CD8-positive, alpha-beta memory T cell (primary cell): ENCODE data around the gene RPGRIP1. TPM values are rescaled to one million over a fixed set of nuclear protein-coding genes. Genes with fewer than 3 reads are reported as not detected.
A peak's percentile ranks its signal among the peaks of the same experiment; 100 is the strongest.

Experiments
- CTCF ChIA-PET: fragments of 350-600 bp; sonication (Branson Sonifier 250); formaldehyde crosslinking; loops from one replicate; lab custom pipeline; 2021; ENCODE audit warnings: antibody characterized with exemption; lab: Charles Lee
- POLR2A ChIA-PET: fragments of 350-600 bp; sonication (Branson Sonifier 250); formaldehyde crosslinking; loops from one replicate; lab custom pipeline; 2021; ENCODE audit warnings: antibody characterized with exemption; lab: Charles Lee
- DNase-seq, 5 donors: peaks; one replicate each; pipeline versions ENCODE4 v3.0.0 to v3.0.0-alpha.2; 2020 to 2022; ENCODE audit warnings: mixed read lengths in 1 of 5
- H3K27ac ChIP-seq: one replicate; pipeline ENCODE4 v1.7.0; 2013; ENCODE audit warnings: low read depth, mild to moderate bottlenecking, low read length, moderate library complexity
- H3K27me3 ChIP-seq: 2 replicates; pipeline ENCODE4 v1.7.0; 2013; ENCODE audit warnings: low read length, mild to moderate bottlenecking; ENCODE audit not compliant: insufficient read depth, poor library complexity, severe bottlenecking
- H3K36me3 ChIP-seq: 2 replicates; pipeline ENCODE4 v1.7.0; 2013; ENCODE audit warnings: mild to moderate bottlenecking, low read length, moderate library complexity; ENCODE audit not compliant: insufficient read depth
- H3K4me1 ChIP-seq: 2 replicates; pipeline ENCODE4 v1.7.0; 2013; ENCODE audit warnings: mild to moderate bottlenecking, low read length, moderate library complexity; ENCODE audit not compliant: insufficient read depth
- H3K4me3 ChIP-seq: 2 replicates; pipeline ENCODE4 v1.7.0; 2013; ENCODE audit warnings: mild to moderate bottlenecking, low read length
- H3K9me3 ChIP-seq: 2 replicates; pipeline ENCODE4 v1.7.0; 2013; ENCODE audit warnings: mild to moderate bottlenecking, low read length
- H3K27ac Mint-ChIP-seq, 8 donors: one replicate each; pipeline ENCODE4 v1.8.0; 2020 to 2021; ENCODE audit warnings: mixed read lengths in 8 of 8, mild to moderate bottlenecking in 6 of 8, inconsistent platforms in 3 of 8, moderate library complexity in 3 of 8
- H3K27me3 Mint-ChIP-seq, 2 donors: one replicate each; pipeline ENCODE4 v1.8.0; 2020 to 2021; ENCODE audit warnings: mixed read lengths in 2 of 2, mild to moderate bottlenecking in 1 of 2, moderate library complexity in 1 of 2
- H3K36me3 Mint-ChIP-seq, 3 donors: one replicate each; pipeline ENCODE4 v1.8.0; 2020 to 2021; ENCODE audit warnings: mixed read lengths in 3 of 3, inconsistent platforms in 1 of 3, mild to moderate bottlenecking in 1 of 3
- H3K4me1 Mint-ChIP-seq, 3 donors: one replicate each; pipeline ENCODE4 v1.8.0; 2020 to 2021; ENCODE audit warnings: mixed read lengths in 3 of 3, inconsistent platforms in 1 of 3, mild to moderate bottlenecking in 1 of 3
- H3K4me3 Mint-ChIP-seq, 7 donors: one replicate each; pipeline ENCODE4 v1.8.0; 2020 to 2021; ENCODE audit warnings: mixed read lengths in 7 of 7, mild to moderate bottlenecking in 6 of 7, moderate library complexity in 4 of 7, inconsistent platforms in 2 of 7
- H3K9me3 Mint-ChIP-seq, 5 donors: one replicate each; pipeline ENCODE4 v1.8.0; 2020 to 2022; ENCODE audit warnings: mixed read lengths in 5 of 5, mild to moderate bottlenecking in 3 of 5, moderate library complexity in 2 of 5, inconsistent platforms in 1 of 5
- polyA plus RNA-seq: library from polyadenylated mRNA; unstranded; fragments of 300-500 nt; fragmentation: Illumina TruSeq; gene quantifications from one replicate; pipeline ENCODE4 v1.2.3, GENCODE V29; 2021
- total RNA-seq, 2 experiments: library from RNA; stranded (reverse); gene quantifications; one replicate each; pipeline ENCODE4 v1.2.3, GENCODE V29; 2021

The RPGRIP1 gene
- total and polyA plus RNA-seq, 3 experiments from 2014 or later, result not detected

- H3K4me3 Mint-ChIP-seq, result peak overlapping the region in 3 of 7 donors; percentile 1 to 49 (median 2)
- H3K4me1 ChIP-seq, result peaks cover 67% of the 10 kb centered on the region
- H3K27me3 ChIP-seq, result no peaks in the 10 kb centered on the region
- peaks cover 68 to 92% (median 83%) of the 10 kb centered on the region in 3 donors for H3K4me1 Mint-ChIP-seq
- H3K9me3 Mint-ChIP-seq, result no peaks in the 10 kb centered on the region
- H3K36me3 Mint-ChIP-seq, result peaks cover 0 to 78% (median 3%) of the 10 kb centered on the region in 3 donors
- POLR2A ChIA-PET, result interaction anchor here (0.5 to 0.7 kb wide), 3 partner anchors 13 to 787 kb away, joined by 3 to 6 read pairs (median 5); no protein-coding TSS in a partner anchor
- peak overlapping the region in 7 of 8 donors; percentile 30 to 78 (median 64) for H3K27ac Mint-ChIP-seq
- no peaks in the 10 kb centered on the region for H3K9me3 ChIP-seq
- CTCF ChIA-PET, result interaction anchor here (1.0 to 1.5 kb wide), 6 partner anchors 9 to 33 kb away, joined by 3 to 5 read pairs (median 4); no protein-coding TSS in a partner anchor
- H3K27me3 Mint-ChIP-seq, result no peaks in the 10 kb centered on the region
- H3K36me3 ChIP-seq, result peaks cover 21% of the 10 kb centered on the region
- no peak for DNase-seq
- H3K4me3 ChIP-seq, result no peak overlapping the region
- no peak overlapping the region for H3K27ac ChIP-seq
These were observed 38.6 kb upstream of the RPGRIP1 start for GRCh38 chr14:21241218-21241819.

- H3K4me1 ChIP-seq, result peaks cover 66% of the 10 kb centered on the region
- Mint-ChIP-seq H3K4me3 (peak overlapping the region in 1 of 7 donors; percentile 44), H3K27ac (peak overlapping the region in 6 of 8 donors; percentile 2 to 70 (median 28)), H3K27me3 (no peaks in the 10 kb centered on the region), H3K36me3 (peaks cover under 1 to 74% (median 12%) of the 10 kb centered on the region in 3 donors), H3K9me3 (no peaks in the 10 kb centered on the region), H3K4me1 (peaks cover 65 to 92% (median 80%) of the 10 kb centered on the region in 3 donors)
- no peak for DNase-seq
- no peak overlapping the region for H3K27ac ChIP-seq
- H3K27me3 ChIP-seq, result no peaks in the 10 kb centered on the region
- H3K9me3 ChIP-seq, result no peaks in the 10 kb centered on the region
- peaks cover 31% of the 10 kb centered on the region for H3K36me3 ChIP-seq
- H3K4me3 ChIP-seq, result no peak overlapping the region
- CTCF ChIA-PET, result interaction anchor here (1.2 to 1.7 kb wide), 3 partner anchors 10 to 29 kb away, joined by 5 to 6 read pairs (median 5); no protein-coding TSS in a partner anchor
- POLR2A ChIA-PET, result interaction anchor here (0.9 kb wide), 1 partner anchor 11 kb away, joined by 3 read pairs; no protein-coding TSS in a partner anchor
These were observed 35.3 kb upstream of the RPGRIP1 start for GRCh38 chr14:21244544-21244943.

- no peaks in the 10 kb centered on the region for H3K9me3 ChIP-seq
- H3K27ac ChIP-seq, result no peak overlapping the region
- no peak overlapping the region for H3K4me3 ChIP-seq
- Mint-ChIP-seq H3K27ac (peak overlapping the region in 4 of 8 donors; percentile 6 to 83 (median 48)), H3K36me3 (peaks cover 10 to 78% (median 17%) of the 10 kb centered on the region in 3 donors), H3K9me3 (no peaks in the 10 kb centered on the region), H3K4me1 (peaks cover 68 to 92% (median 81%) of the 10 kb centered on the region in 3 donors), H3K4me3 (peak overlapping the region in 1 of 7 donors; percentile 87), H3K27me3 (no peaks in the 10 kb centered on the region)
- CTCF ChIA-PET, result interaction anchor here (1.0 to 1.7 kb wide), 2 partner anchors 10 to 12 kb away, joined by 3 to 5 read pairs; no protein-coding TSS in a partner anchor
- peaks cover 60% of the 10 kb centered on the region for H3K4me1 ChIP-seq
- POLR2A ChIA-PET, result interaction anchor here (1.0 kb wide), 1 partner anchor 11 kb away, joined by 3 read pairs; no protein-coding TSS in a partner anchor
- no peak for DNase-seq
- H3K27me3 ChIP-seq, result no peaks in the 10 kb centered on the region
- peaks cover 41% of the 10 kb centered on the region for H3K36me3 ChIP-seq
These were observed 34.1 kb upstream of the RPGRIP1 start for GRCh38 chr14:21245813-21246212.

GRCh38 chr14:21248338-21248737 lies 31.5 kb upstream of the RPGRIP1 start:
- no peaks in the 10 kb centered on the region for H3K9me3 ChIP-seq
- peaks cover 52% of the 10 kb centered on the region for H3K4me1 ChIP-seq

GRCh38 chr14:21248739-21249411 lies 31.0 kb upstream of the RPGRIP1 start:
- no peaks in the 10 kb centered on the region for H3K9me3 Mint-ChIP-seq
- peak overlapping the region in 1 of 8 donors; percentile 67 for H3K27ac Mint-ChIP-seq
- ChIA-PET POLR2A (interaction anchor here (0.5 to 0.6 kb wide), 2 partner anchors 23 to 700 kb away, joined by 3 to 7 read pairs; no protein-coding TSS in a partner anchor), CTCF (no interaction called here)
- Histone ChIP-seq H3K27me3 (no peaks in the 10 kb centered on the region), H3K4me1 (peaks cover 52% of the 10 kb centered on the region), H3K9me3 (no peaks in the 10 kb centered on the region), H3K27ac (no peak overlapping the region), H3K4me3 (no peak overlapping the region), H3K36me3 (peaks cover 41% of the 10 kb centered on the region)
- DNase-seq, result no peak
- peak overlapping the region in 3 of 7 donors; percentile 11 to 32 (median 15) for H3K4me3 Mint-ChIP-seq
- peaks cover 20 to 80% (median 24%) of the 10 kb centered on the region in 3 donors for H3K36me3 Mint-ChIP-seq
- H3K27me3 Mint-ChIP-seq, result no peaks in the 10 kb centered on the region
- peaks cover 70 to 90% (median 81%) of the 10 kb centered on the region in 3 donors for H3K4me1 Mint-ChIP-seq

More at GRCh38 chr14:21248338-21248737, 31.5 kb upstream of the RPGRIP1 start:
- H3K27me3 ChIP-seq, result no peaks in the 10 kb centered on the region
- peak overlapping the region in 4 of 7 donors; percentile 21 to 34 (median 24) for H3K4me3 Mint-ChIP-seq
- ChIA-PET CTCF (interaction anchor here (0.6 kb wide), 1 partner anchor 50 kb away, joined by 3 read pairs; no protein-coding TSS in a partner anchor), POLR2A (interaction anchor here (0.5 to 0.6 kb wide), 2 partner anchors 22 to 699 kb away, joined by 3 to 7 read pairs; no protein-coding TSS in a partner anchor)
- DNase-seq, result no peak
- H3K27me3 Mint-ChIP-seq, result no peaks in the 10 kb centered on the region
- no peaks in the 10 kb centered on the region for H3K9me3 Mint-ChIP-seq
- H3K36me3 Mint-ChIP-seq, result peaks cover 20 to 80% (median 24%) of the 10 kb centered on the region in 3 donors
- H3K4me3 ChIP-seq, result no peak overlapping the region
- peaks cover 66 to 89% (median 77%) of the 10 kb centered on the region in 3 donors for H3K4me1 Mint-ChIP-seq
- no peak overlapping the region for H3K27ac ChIP-seq
- peaks cover 41% of the 10 kb centered on the region for H3K36me3 ChIP-seq
- peak overlapping the region in 6 of 8 donors; percentile 4 to 71 (median 46) for H3K27ac Mint-ChIP-seq

- H3K36me3 Mint-ChIP-seq, result peaks cover 20 to 80% (median 25%) of the 10 kb centered on the region in 3 donors
- DNase-seq, result no peak
- no peak overlapping the region for H3K27ac ChIP-seq
- H3K9me3 ChIP-seq, result no peaks in the 10 kb centered on the region
- H3K27me3 Mint-ChIP-seq, result no peaks in the 10 kb centered on the region
- POLR2A ChIA-PET, result no interaction called here
- H3K4me3 ChIP-seq, result no peak overlapping the region
- no peaks in the 10 kb centered on the region for H3K9me3 Mint-ChIP-seq
- H3K27ac Mint-ChIP-seq, result peak overlapping the region in 3 of 8 donors; percentile 45 to 79 (median 65)
- peaks cover 33% of the 10 kb centered on the region for H3K36me3 ChIP-seq
- peaks cover 54% of the 10 kb centered on the region for H3K4me1 ChIP-seq
- CTCF ChIA-PET, result no interaction called here
- no peak overlapping the region for H3K4me3 Mint-ChIP-seq
- H3K27me3 ChIP-seq, result no peaks in the 10 kb centered on the region
- peaks cover 76 to 93% (median 88%) of the 10 kb centered on the region in 3 donors for H3K4me1 Mint-ChIP-seq
These were observed 28.7 kb upstream of the RPGRIP1 start for GRCh38 chr14:21251215-21251614.

- ChIA-PET POLR2A (no interaction called here), CTCF (no interaction called here)
- Histone ChIP-seq H3K27me3 (no peaks in the 10 kb centered on the region), H3K36me3 (peaks cover 36% of the 10 kb centered on the region), H3K27ac (no peak overlapping the region), H3K9me3 (no peaks in the 10 kb centered on the region), H3K4me1 (peaks cover 58% of the 10 kb centered on the region), H3K4me3 (no peak overlapping the region)
- H3K36me3 Mint-ChIP-seq, result peaks cover 20 to 81% (median 24%) of the 10 kb centered on the region in 3 donors
- no peak for DNase-seq
- peak overlapping the region in 6 of 8 donors; percentile 17 to 70 (median 52) for H3K27ac Mint-ChIP-seq
- no peaks in the 10 kb centered on the region for H3K9me3 Mint-ChIP-seq
- no peaks in the 10 kb centered on the region for H3K27me3 Mint-ChIP-seq
- H3K4me3 Mint-ChIP-seq, result peak overlapping the region in 5 of 7 donors; percentile 0 to 68 (median 13)
- H3K4me1 Mint-ChIP-seq, result peaks cover 77 to 93% (median 88%) of the 10 kb centered on the region in 3 donors
These were observed 27.7 kb upstream of the RPGRIP1 start for GRCh38 chr14:21252149-21252548.
